ENCODE data around the gene KRT37. TPM values are rescaled to one million over a fixed set of nuclear protein-coding genes. Genes with fewer than 3 reads are reported as not detected.

The KRT37 gene
- polyA plus RNA-seq (2013, experiment 1 of 2): not detected
- not detected for polyA plus RNA-seq (2013, experiment 2 of 2)

DNA sequence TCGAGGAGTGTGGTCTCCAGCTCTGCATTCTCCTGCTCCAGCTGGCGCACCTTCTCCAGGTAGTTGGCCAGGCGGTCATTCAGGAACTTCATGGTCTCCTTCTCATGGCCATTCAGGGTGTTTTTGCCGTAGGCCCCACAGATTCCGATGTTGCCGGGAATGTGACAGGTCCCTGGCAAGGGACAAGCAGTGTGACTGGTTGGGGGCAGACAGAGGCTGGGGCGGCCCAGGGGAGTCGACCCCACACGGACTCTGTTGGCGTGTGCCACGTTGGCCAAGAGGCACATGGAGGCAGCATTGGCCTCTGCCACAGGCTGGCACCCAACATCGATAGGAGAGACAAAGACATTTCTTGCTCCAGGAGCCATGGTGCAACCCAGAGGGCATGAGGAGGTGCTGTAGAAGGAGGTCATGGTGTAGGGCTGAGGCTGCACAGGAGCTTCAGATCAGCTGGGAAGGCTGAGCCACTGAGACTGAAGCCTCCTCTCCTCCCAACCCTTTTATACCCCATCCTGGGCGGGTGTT, at the start of gene KRT37:
Gene KRT37 (minus strand): TSS at position 475 of the 525 bp plus-strand sequence. CDS start 62 bp downstream, at position 413.
- DNase-seq (ENCODE audit: low spot score): no peak
- no CpG with 5 or more reads among the region's 13 CpGs for WGBS, 2 donors (ENCODE audit: extremely low coverage in 2 of 2, insufficient read length in 2 of 2, insufficient replicate concordance in 1 of 2)
- Histone ChIP-seq H4K8ac (ENCODE audit: low read depth, low read length) (no peak within 1 kb of the TSS), H2BK120ac (ENCODE audit: low read depth, low read length) (no peak within 1 kb of the TSS), H3K4ac (ENCODE audit: low read length) (no peak within 1 kb of the TSS), H3K27ac (replicated peaks; ENCODE audit: low read length) (no peak within 1 kb of the TSS), H3K9ac (ENCODE audit: low read depth, low read length, poor library complexity) (no peak within 1 kb of the TSS), H3K79me1 (ENCODE audit: low read depth, low read length) (no peaks in the 10 kb centered on the region), H3K9me3 (replicated peaks in 1 of 2; ENCODE audit: control insufficient read depth in 2 of 2, insufficient read depth in 1 of 2, low read depth in 1 of 2, low read length in 2 of 2) (no peaks in the 10 kb centered on the region), H2BK15ac (ENCODE audit: low read length) (no peak within 1 kb of the TSS), H4K91ac (ENCODE audit: low read depth, low read length, poor library complexity) (no peak within 1 kb of the TSS), H2BK5ac (ENCODE audit: low read length) (peak within 1 kb of the TSS; percentile 31), H2BK12ac (ENCODE audit: low read length) (no peak within 1 kb of the TSS), H3K14ac (ENCODE audit: low read length) (no peak within 1 kb of the TSS), H3K36me3 (replicated peaks in 1 of 2; ENCODE audit: control insufficient read depth in 2 of 2, insufficient read depth in 2 of 2, low read length in 2 of 2) (no peaks in the 10 kb centered on the region), H3K23ac (ENCODE audit: low read depth, low read length, poor library complexity) (no peak within 1 kb of the TSS), H2AFZ (ENCODE audit: low read length) (no peak within 1 kb of the TSS), H3K4me1 (ENCODE audit: control insufficient read depth in 2 of 2, insufficient read depth in 1 of 2, low read depth in 1 of 2, low read length in 2 of 2) (peaks cover 0 to 1% of the 10 kb centered on the region in 2 donors), H3K4me3 (ENCODE audit: low read length in 2 of 2) (no peak within 1 kb of the TSS), H3K18ac (ENCODE audit: low read length) (peak within 1 kb of the TSS; percentile 32), H3K4me2 (ENCODE audit: insufficient read depth, low read length, poor library complexity, severe bottlenecking) (no peak within 1 kb of the TSS), H2AK5ac (ENCODE audit: low read depth, low read length) (peak within 1 kb of the TSS; percentile 65), H3K27me3 (ENCODE audit: control insufficient read depth in 3 of 3, insufficient read depth in 3 of 3, low read depth in 1 of 3, low read length in 3 of 3) (peaks cover 0 to 5% (median 0%) of the 10 kb centered on the region in 3 experiments)

GRCh38 chr17:41468346-41468745, 44.0 kb upstream of the KRT37 start:
- no peak overlapping the region for H2AFZ ChIP-seq (ENCODE audit: low read length)
- H3K14ac ChIP-seq (ENCODE audit: low read length): no peak overlapping the region
- no peak overlapping the region for H2BK120ac ChIP-seq (ENCODE audit: low read depth, low read length)
- H3K9ac ChIP-seq (ENCODE audit: low read depth, low read length, poor library complexity): no peak overlapping the region
- H2BK12ac ChIP-seq (ENCODE audit: low read length): no peak overlapping the region
- no peak overlapping the region for H4K91ac ChIP-seq (ENCODE audit: low read depth, low read length, poor library complexity)
- H2BK5ac ChIP-seq (ENCODE audit: low read length): no peak overlapping the region
- no peak overlapping the region for H4K8ac ChIP-seq (ENCODE audit: low read depth, low read length)
- no peak overlapping the region for H3K4me2 ChIP-seq (ENCODE audit: insufficient read depth, low read length, poor library complexity, severe bottlenecking)
- H3K27ac ChIP-seq (replicated peaks; ENCODE audit: low read length): no peak overlapping the region
- H3K4ac ChIP-seq (ENCODE audit: low read length): no peak overlapping the region
- H3K23ac ChIP-seq (ENCODE audit: low read depth, low read length, poor library complexity): no peak overlapping the region
- no peaks in the 10 kb centered on the region for H3K36me3 ChIP-seq (replicated peaks in 1 of 2; ENCODE audit: control insufficient read depth in 2 of 2, insufficient read depth in 2 of 2, low read length in 2 of 2)
- no peak overlapping the region for H3K4me3 ChIP-seq (ENCODE audit: low read length in 2 of 2)
- no peak overlapping the region for H2AK5ac ChIP-seq (ENCODE audit: low read depth, low read length)
- H2BK15ac ChIP-seq (ENCODE audit: low read length): no peak overlapping the region
- DNase-seq (ENCODE audit: low spot score): no peak
- no peaks in the 10 kb centered on the region for H3K4me1 ChIP-seq (ENCODE audit: control insufficient read depth in 2 of 2, insufficient read depth in 1 of 2, low read depth in 1 of 2, low read length in 2 of 2)
- no peaks in the 10 kb centered on the region for H3K9me3 ChIP-seq (replicated peaks in 1 of 2; ENCODE audit: control insufficient read depth in 2 of 2, insufficient read depth in 1 of 2, low read depth in 1 of 2, low read length in 2 of 2)
- H3K27me3 ChIP-seq (ENCODE audit: control insufficient read depth in 3 of 3, insufficient read depth in 3 of 3, low read depth in 1 of 3, low read length in 3 of 3): no peaks in the 10 kb centered on the region
- no peaks in the 10 kb centered on the region for H3K79me1 ChIP-seq (ENCODE audit: low read depth, low read length)
- no peak overlapping the region for H3K18ac ChIP-seq (ENCODE audit: low read length)

GRCh38 chr17:41467561-41467960, 43.2 kb upstream of the KRT37 start:
- Histone ChIP-seq H2BK5ac (ENCODE audit: low read length) (no peak overlapping the region), H2AK5ac (ENCODE audit: low read depth, low read length) (no peak overlapping the region), H3K27ac (replicated peaks; ENCODE audit: low read length) (no peak overlapping the region), H3K36me3 (replicated peaks in 1 of 2; ENCODE audit: control insufficient read depth in 2 of 2, insufficient read depth in 2 of 2, low read length in 2 of 2) (no peaks in the 10 kb centered on the region), H3K18ac (ENCODE audit: low read length) (no peak overlapping the region), H3K79me1 (ENCODE audit: low read depth, low read length) (no peaks in the 10 kb centered on the region), H2BK12ac (ENCODE audit: low read length) (no peak overlapping the region), H2BK15ac (ENCODE audit: low read length) (no peak overlapping the region), H3K4me2 (ENCODE audit: insufficient read depth, low read length, poor library complexity, severe bottlenecking) (no peak overlapping the region), H2BK120ac (ENCODE audit: low read depth, low read length) (no peak overlapping the region), H4K91ac (ENCODE audit: low read depth, low read length, poor library complexity) (no peak overlapping the region), H3K4me3 (ENCODE audit: low read length in 2 of 2) (no peak overlapping the region), H4K8ac (ENCODE audit: low read depth, low read length) (no peak overlapping the region), H3K27me3 (ENCODE audit: control insufficient read depth in 3 of 3, insufficient read depth in 3 of 3, low read depth in 1 of 3, low read length in 3 of 3) (no peaks in the 10 kb centered on the region), H2AFZ (ENCODE audit: low read length) (no peak overlapping the region), H3K4ac (ENCODE audit: low read length) (no peak overlapping the region), H3K4me1 (ENCODE audit: control insufficient read depth in 2 of 2, insufficient read depth in 1 of 2, low read depth in 1 of 2, low read length in 2 of 2) (no peaks in the 10 kb centered on the region), H3K14ac (ENCODE audit: low read length) (no peak overlapping the region), H3K9ac (ENCODE audit: low read depth, low read length, poor library complexity) (no peak overlapping the region), H3K9me3 (replicated peaks in 1 of 2; ENCODE audit: control insufficient read depth in 2 of 2, insufficient read depth in 1 of 2, low read depth in 1 of 2, low read length in 2 of 2) (no peaks in the 10 kb centered on the region), H3K23ac (ENCODE audit: low read depth, low read length, poor library complexity) (no peak overlapping the region)
- no peak for DNase-seq (ENCODE audit: low spot score)
- no CpG with 5 or more reads among the region's 4 CpGs for WGBS, 2 donors (ENCODE audit: extremely low coverage in 2 of 2, insufficient read length in 2 of 2, insufficient replicate concordance in 1 of 2)

GRCh38 chr17:41466988-41467387, 42.6 kb upstream of the KRT37 start, which contains the start of gene KRT32:
TSS of gene KRT32 (minus strand) at chr17:41467386. CDS start at chr17:41467325, 61 bp downstream.
- no peak within 1 kb of the TSS for H2BK120ac ChIP-seq (ENCODE audit: low read depth, low read length)
- H3K9ac ChIP-seq (ENCODE audit: low read depth, low read length, poor library complexity): no peak within 1 kb of the TSS
- no peak within 1 kb of the TSS for H4K8ac ChIP-seq (ENCODE audit: low read depth, low read length)
- H3K18ac ChIP-seq (ENCODE audit: low read length): peak within 1 kb of the TSS; percentile 45
- no peak within 1 kb of the TSS for H2BK12ac ChIP-seq (ENCODE audit: low read length)
- no peaks in the 10 kb centered on the region for H3K79me1 ChIP-seq (ENCODE audit: low read depth, low read length)
- no peak within 1 kb of the TSS for H2BK5ac ChIP-seq (ENCODE audit: low read length)
- no peak within 1 kb of the TSS for H3K4ac ChIP-seq (ENCODE audit: low read length)
- no peak within 1 kb of the TSS for H4K91ac ChIP-seq (ENCODE audit: low read depth, low read length, poor library complexity)
- peak within 1 kb of the TSS; percentile 38 for H2BK15ac ChIP-seq (ENCODE audit: low read length)
- peak within 1 kb of the TSS; percentile 40 for H2AK5ac ChIP-seq (ENCODE audit: low read depth, low read length)
- DNase-seq (ENCODE audit: low spot score): no peak
- H2AFZ ChIP-seq (ENCODE audit: low read length): no peak within 1 kb of the TSS
- no peak within 1 kb of the TSS for H3K27ac ChIP-seq (replicated peaks; ENCODE audit: low read length)
- no peaks in the 10 kb centered on the region for H3K36me3 ChIP-seq (replicated peaks in 1 of 2; ENCODE audit: control insufficient read depth in 2 of 2, insufficient read depth in 2 of 2, low read length in 2 of 2)
- no CpG with 5 or more reads among the region's 14 CpGs for WGBS, 2 donors (ENCODE audit: extremely low coverage in 2 of 2, insufficient read length in 2 of 2, insufficient replicate concordance in 1 of 2)
- no peaks in the 10 kb centered on the region for H3K9me3 ChIP-seq (replicated peaks in 1 of 2; ENCODE audit: control insufficient read depth in 2 of 2, insufficient read depth in 1 of 2, low read depth in 1 of 2, low read length in 2 of 2)
- no peak within 1 kb of the TSS for H3K23ac ChIP-seq (ENCODE audit: low read depth, low read length, poor library complexity)
- H3K14ac ChIP-seq (ENCODE audit: low read length): no peak within 1 kb of the TSS
- H3K4me2 ChIP-seq (ENCODE audit: insufficient read depth, low read length, poor library complexity, severe bottlenecking): no peak within 1 kb of the TSS
- H3K27me3 ChIP-seq (ENCODE audit: control insufficient read depth in 3 of 3, insufficient read depth in 3 of 3, low read depth in 1 of 3, low read length in 3 of 3): no peaks in the 10 kb centered on the region
- no peaks in the 10 kb centered on the region for H3K4me1 ChIP-seq (ENCODE audit: control insufficient read depth in 2 of 2, insufficient read depth in 1 of 2, low read depth in 1 of 2, low read length in 2 of 2)
- H3K4me3 ChIP-seq (ENCODE audit: low read length in 2 of 2): no peak within 1 kb of the TSS
